HUES6 (cell line): ENCODE data around the gene GPR4.
"Not testable (repeated sequence)": the region's sequence is repeated elsewhere in the genome, so short reads cannot be mapped to it uniquely, and the experiment has no call there.

Source experiments
- H3K27ac ChIP-seq: 2 replicates; pipeline ENCODE4 v1.7.0; 2013; ENCODE audit warnings: low read depth, mild to moderate bottlenecking, low read length, inconsistent platforms
- H3K27me3 ChIP-seq: 2 replicates; pipeline ENCODE4 v1.6.1; 2013; ENCODE audit warnings: low read length; ENCODE audit not compliant: control insufficient read depth, insufficient read depth
- H3K36me3 ChIP-seq: 2 replicates; pipeline ENCODE4 v1.6.1; 2013; ENCODE audit warnings: low read length; ENCODE audit not compliant: control insufficient read depth, insufficient read depth
- H3K4me1 ChIP-seq: 2 replicates; pipeline ENCODE4 v1.6.1; 2013; ENCODE audit warnings: low read length; ENCODE audit not compliant: control insufficient read depth, insufficient read depth
- H3K4me3 ChIP-seq: 2 replicates; pipeline ENCODE4 v1.5.1; 2013; ENCODE audit warnings: low read depth, low read length
- H3K9ac ChIP-seq: one replicate; pipeline ENCODE4 v1.6.1; 2013; ENCODE audit warnings: mild to moderate bottlenecking, low read length
- H3K9me3 ChIP-seq: 2 replicates; pipeline ENCODE4 v1.6.1; 2013; ENCODE audit warnings: low read depth, low read length; ENCODE audit not compliant: control insufficient read depth, insufficient read depth

Gene GPR4

GRCh38 chr19:45621389-45621788 lies 19.4 kb upstream of the GPR4 start:
- H3K36me3 ChIP-seq, result peaks cover 40% of the 10 kb centered on the region
- H3K9ac ChIP-seq, result no peak overlapping the region
- H3K4me3 ChIP-seq, result no peak overlapping the region
- H3K27ac ChIP-seq, result no peak overlapping the region
- H3K4me1 ChIP-seq, result peaks cover 7% of the 10 kb centered on the region; the same call in 1 of the 2 replicates
- no peaks in the 10 kb centered on the region for H3K9me3 ChIP-seq
- no peaks in the 10 kb centered on the region for H3K27me3 ChIP-seq

DNA sequence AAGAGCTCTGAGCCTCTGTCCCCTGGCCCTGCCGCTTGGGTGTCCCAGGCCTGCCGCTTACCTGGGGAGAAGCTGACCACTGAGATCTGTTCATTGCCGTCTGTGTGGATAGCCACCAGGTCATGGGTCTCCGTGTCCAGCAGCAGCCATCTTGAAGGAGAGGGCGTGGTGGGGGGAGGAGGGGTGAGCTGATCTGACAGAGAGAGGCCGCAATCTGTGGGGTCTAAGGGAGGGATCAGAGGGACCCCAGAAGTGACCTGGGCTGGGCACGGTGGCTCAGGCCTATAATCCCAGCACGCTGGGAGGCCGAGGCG lies 14.6 kb upstream of the GPR4 start:
- Histone ChIP-seq H3K4me3 (peak overlapping the region; percentile 63), H3K27me3 (no peaks in the 10 kb centered on the region), H3K36me3 (peaks cover 50% of the 10 kb centered on the region), H3K9ac (peak overlapping the region; percentile 68), H3K4me1 (peaks cover 8% of the 10 kb centered on the region; the same call in 1 of the 2 replicates), H3K9me3 (no peaks in the 10 kb centered on the region), H3K27ac (peak overlapping the region; percentile 68)

DNA sequence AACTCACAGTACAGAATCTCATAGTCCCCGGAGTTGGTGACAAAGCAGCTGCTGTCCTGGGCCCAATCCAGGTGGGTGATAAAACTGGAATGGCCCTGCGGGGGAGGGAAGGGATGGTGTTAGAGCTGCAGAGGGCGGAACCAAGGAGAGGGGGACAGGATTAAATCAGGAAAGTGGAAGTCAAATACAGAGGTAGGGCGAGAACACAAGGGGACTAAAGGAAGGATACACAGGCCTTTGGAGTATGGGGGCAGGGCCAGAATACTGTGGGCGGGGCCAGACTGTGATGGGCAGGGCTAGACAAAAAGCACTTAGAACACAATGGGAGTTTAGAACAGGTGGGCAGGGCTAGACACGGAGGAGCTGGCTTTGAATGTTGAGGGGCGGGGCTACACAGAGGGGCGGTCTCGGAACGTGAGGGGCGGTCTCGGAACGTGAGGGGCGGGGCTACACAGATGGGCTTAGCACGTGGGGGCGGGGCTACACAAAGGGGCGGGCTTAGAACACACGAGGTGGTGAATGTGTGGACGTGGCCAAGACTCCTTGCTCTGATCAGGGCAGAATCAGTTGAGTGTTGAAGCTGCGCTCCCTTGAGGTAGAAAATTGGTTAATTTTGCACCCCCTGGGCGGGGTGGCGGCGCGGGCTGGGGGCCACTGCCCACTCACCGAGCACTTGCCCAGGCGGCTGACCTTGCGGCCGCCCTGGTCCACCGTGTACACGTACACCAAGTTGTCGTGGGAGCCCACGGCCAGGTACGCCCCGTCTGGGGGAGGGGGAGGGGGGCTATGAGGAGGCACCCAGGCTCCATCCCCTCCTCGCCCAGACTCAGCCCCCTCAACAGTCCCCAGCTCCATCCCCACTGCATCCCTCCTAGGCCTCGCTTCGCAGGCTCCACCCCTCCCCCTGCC lies 14.0 kb upstream of the GPR4 start:
- peaks cover 8% of the 10 kb centered on the region; the same call in 1 of the 2 replicates for H3K4me1 ChIP-seq
- H3K27me3 ChIP-seq, result no peaks in the 10 kb centered on the region
- peak overlapping the region; percentile 72 for H3K4me3 ChIP-seq
- peaks cover 51% of the 10 kb centered on the region for H3K36me3 ChIP-seq
- H3K9me3 ChIP-seq, result no peaks in the 10 kb centered on the region
- peak overlapping the region; percentile 68 for H3K27ac ChIP-seq
- H3K9ac ChIP-seq, result peak overlapping the region; percentile 68

- peaks cover 48% of the 10 kb centered on the region for H3K36me3 ChIP-seq
- not testable (repeated sequence) for H3K9ac ChIP-seq, H3K4me1 ChIP-seq, H3K27me3 ChIP-seq, H3K9me3 ChIP-seq, H3K4me3 ChIP-seq, H3K27ac ChIP-seq
Measured at GRCh38 chr19:45615056-45615455, 13.0 kb upstream of the GPR4 start.

DNA sequence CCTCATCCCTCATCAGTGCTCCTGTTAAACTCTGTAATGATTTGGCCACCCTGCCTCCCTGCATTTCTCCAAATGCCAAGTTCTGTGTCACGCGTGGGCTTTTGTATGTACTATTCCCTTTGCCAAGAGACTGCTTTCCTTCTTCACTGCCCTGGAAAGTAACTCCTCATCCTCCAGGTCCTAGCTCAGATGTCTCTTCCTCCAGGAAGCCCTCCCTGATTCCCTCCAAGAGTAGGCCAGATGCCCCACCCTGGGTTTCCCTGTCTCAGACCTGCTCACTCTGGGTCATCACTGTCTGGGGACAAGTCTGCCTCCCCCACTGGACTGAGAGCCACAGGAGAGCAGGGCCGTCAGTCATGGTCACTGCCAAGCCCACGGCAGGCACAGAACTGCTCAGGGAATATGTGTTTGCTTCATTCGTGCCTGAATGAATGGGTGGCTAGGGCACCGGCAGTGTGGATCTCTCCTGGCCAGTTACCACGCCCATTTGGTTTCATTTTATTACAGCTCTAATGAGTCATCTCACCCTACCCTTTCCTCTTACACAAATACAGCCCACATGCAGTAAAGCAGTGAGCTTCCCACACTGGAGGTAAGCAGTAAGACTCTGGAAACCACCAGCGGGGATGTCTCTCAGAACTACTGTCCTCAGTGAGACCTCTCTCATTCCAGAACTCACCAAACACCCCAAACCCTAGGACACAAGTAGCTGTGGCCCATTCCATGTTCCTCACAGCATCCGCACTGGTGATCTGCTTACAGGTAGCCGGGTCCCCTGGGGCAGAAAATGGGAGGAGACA lies 12.1 kb upstream of the GPR4 start:
- H3K4me3 ChIP-seq, result no peak overlapping the region

DNA sequence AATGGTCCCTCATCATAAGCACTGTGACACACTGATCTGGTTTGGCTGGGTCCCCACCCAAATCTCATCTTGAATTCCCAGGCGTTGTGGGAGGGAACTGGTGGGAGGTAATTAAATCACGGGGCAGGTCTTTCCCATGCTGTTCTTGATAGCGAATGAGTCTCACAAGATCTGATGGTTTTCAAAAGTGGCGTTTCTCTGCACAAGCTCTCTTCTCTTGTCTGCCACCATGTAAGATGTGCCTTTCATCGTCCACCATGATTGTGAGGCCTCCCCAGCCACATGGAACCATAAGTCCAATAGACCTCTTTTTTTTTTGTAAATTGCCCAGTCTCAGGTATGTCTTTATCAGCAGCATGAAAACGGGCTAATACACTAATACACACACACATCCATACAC lies 6.9 kb upstream of the GPR4 start:
- H3K4me1 ChIP-seq, result peaks cover 7% of the 10 kb centered on the region
- peaks cover 6% of the 10 kb centered on the region; the same call in 1 of the 2 replicates for H3K9me3 ChIP-seq
- no peaks in the 10 kb centered on the region for H3K27me3 ChIP-seq
- peaks cover 37% of the 10 kb centered on the region for H3K36me3 ChIP-seq
- H3K4me3 ChIP-seq, result no peak overlapping the region
- no peak overlapping the region for H3K27ac ChIP-seq
- no peak overlapping the region for H3K9ac ChIP-seq

More for the DNA sequence above, 12.1 kb upstream of the GPR4 start:
- Histone ChIP-seq H3K27ac (no peak overlapping the region), H3K9ac (no peak overlapping the region), H3K4me1 (peaks cover 8% of the 10 kb centered on the region; the same call in 1 of the 2 replicates), H3K36me3 (peaks cover 48% of the 10 kb centered on the region), H3K9me3 (peaks cover 1% of the 10 kb centered on the region; the same call in 1 of the 2 replicates), H3K27me3 (no peaks in the 10 kb centered on the region)

DNA sequence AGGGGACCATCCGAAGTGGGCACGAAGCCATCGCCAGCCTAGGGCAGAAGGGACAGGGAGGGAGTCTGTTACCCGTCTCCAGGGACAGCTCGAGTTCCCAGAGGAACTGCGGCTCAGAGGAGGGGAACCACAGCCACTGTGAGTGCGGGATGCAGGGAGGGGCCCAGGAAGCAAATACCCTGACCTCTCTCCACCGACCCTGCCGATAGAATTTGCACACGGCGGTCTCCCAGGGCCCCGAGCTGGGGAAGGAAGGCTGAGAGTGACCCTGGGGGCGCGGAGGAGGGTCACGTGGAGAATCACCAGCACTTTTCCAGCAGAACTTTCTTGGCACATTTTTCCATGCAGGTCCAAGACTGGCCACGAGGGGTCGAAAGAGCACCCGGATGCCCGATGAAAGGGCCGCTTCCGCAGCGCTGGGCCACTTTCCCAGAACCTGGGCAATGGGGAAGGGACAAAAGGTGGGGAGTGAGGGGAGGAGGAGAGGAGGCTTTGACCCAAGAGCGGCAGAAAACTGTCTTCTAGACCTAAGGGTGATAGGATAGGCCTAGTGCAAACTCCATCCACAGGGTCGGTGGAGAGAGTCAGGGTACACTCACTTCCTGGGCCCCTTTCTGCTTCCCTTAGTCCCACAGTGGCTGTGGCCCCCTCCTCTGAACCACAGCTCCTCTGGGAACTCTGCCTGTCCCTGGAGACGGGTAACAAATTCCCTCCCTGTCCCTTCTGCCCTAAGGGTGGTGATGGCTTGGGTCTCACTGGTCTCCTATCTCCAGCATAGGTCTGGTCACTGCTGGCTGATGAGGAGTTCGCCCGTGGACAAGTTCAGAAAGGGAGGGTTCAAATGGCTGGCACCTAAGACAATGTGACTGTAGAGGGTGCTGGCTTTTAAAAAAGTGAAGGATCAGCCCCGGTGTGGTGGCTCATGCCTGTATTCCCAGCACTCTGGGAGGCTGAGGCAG lies 5.3 kb upstream of the GPR4 start:
- H3K9ac ChIP-seq, result peak overlapping the region; percentile 43
- peak overlapping the region; percentile 55 for H3K4me3 ChIP-seq
- H3K36me3 ChIP-seq, result peaks cover 23% of the 10 kb centered on the region

DNA sequence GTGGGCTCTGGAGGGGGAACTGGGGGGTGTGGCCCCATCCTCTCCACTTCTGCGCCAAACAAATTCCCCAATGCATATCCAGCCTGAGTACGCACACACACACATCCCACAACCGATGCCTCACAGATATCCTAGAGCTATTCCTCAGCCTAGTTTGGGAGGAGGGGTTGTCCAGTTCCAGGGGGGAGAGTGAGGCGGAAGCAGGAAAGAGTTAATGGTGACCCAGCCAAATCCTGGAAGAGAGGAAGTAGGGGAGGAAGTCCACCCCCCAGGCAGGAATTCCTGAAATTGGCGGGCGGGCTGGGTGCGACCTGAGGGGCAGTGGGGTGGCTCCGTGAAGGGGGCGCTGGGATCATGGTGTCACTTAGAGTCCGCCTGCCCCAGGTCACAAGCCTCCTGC lies 897 bp downstream of the GPR4 start:
- peak overlapping the region; percentile 63 for H3K4me3 ChIP-seq
- H3K36me3 ChIP-seq, result no peaks in the 10 kb centered on the region
- H3K27ac ChIP-seq, result no peak overlapping the region
- H3K9me3 ChIP-seq, result no peaks in the 10 kb centered on the region
- no peak overlapping the region for H3K9ac ChIP-seq
- H3K27me3 ChIP-seq, result peaks cover 55% of the 10 kb centered on the region
- peaks cover 35% of the 10 kb centered on the region for H3K4me1 ChIP-seq

More for the DNA sequence above, 5.3 kb upstream of the GPR4 start:
- Histone ChIP-seq H3K4me1 (peaks cover 8% of the 10 kb centered on the region), H3K27ac (no peak overlapping the region), H3K9me3 (peaks cover 6% of the 10 kb centered on the region; the same call in 1 of the 2 replicates), H3K27me3 (peaks cover 6% of the 10 kb centered on the region)

- H3K4me3 ChIP-seq, result no peak overlapping the region
- no peaks in the 10 kb centered on the region for H3K36me3 ChIP-seq
- H3K9ac ChIP-seq, result no peak overlapping the region
- no peaks in the 10 kb centered on the region for H3K9me3 ChIP-seq
- H3K4me1 ChIP-seq, result peaks cover 35% of the 10 kb centered on the region
- peaks cover 55% of the 10 kb centered on the region for H3K27me3 ChIP-seq
- no peak overlapping the region for H3K27ac ChIP-seq
Measured at GRCh38 chr19:45600340-45600885, 1.6 kb downstream of the GPR4 start.

GRCh38 chr19:45599286-45599685 lies 2.7 kb downstream of the GPR4 start:
- no peaks in the 10 kb centered on the region for H3K9me3 ChIP-seq
- H3K9ac ChIP-seq, result no peak overlapping the region
- H3K27me3 ChIP-seq, result peaks cover 55% of the 10 kb centered on the region
- peak overlapping the region; percentile 28; the same call in 1 of the 2 replicates for H3K4me3 ChIP-seq
- H3K27ac ChIP-seq, result no peak overlapping the region
- peaks cover 35% of the 10 kb centered on the region for H3K4me1 ChIP-seq
- H3K36me3 ChIP-seq, result no peaks in the 10 kb centered on the region
